ENCODE results near the gene HABP2.

- no peak for TF ChIP-seq CTCF (IDR thresholded peaks at IDR 0.05)
- no peak for TF ChIP-seq POLR2A (IDR thresholded peaks at IDR 0.05)
Measured at GRCh38 chr10:113566888-113567287, 14.0 kb downstream of the HABP2 start.

Measured in suprapubic skin (tissue), 3 donors.